Stimulated activated CD4-positive, alpha-beta T cell treated with anti-CD3 and anti-CD28 coated beads, TNF-alpha, amount 100 ng/mL, for 1 hour (primary cell): ENCODE measurements around the gene NDUFAF3.

ENCODE experiments used
- DNase-seq, 3 donors: peaks; one replicate each; pipeline ENCODE4 v3.0.0-alpha.2; 2020; ENCODE audit warnings: low read depth in 3 of 3, low spot score in 1 of 3

Gene NDUFAF3

DNA sequence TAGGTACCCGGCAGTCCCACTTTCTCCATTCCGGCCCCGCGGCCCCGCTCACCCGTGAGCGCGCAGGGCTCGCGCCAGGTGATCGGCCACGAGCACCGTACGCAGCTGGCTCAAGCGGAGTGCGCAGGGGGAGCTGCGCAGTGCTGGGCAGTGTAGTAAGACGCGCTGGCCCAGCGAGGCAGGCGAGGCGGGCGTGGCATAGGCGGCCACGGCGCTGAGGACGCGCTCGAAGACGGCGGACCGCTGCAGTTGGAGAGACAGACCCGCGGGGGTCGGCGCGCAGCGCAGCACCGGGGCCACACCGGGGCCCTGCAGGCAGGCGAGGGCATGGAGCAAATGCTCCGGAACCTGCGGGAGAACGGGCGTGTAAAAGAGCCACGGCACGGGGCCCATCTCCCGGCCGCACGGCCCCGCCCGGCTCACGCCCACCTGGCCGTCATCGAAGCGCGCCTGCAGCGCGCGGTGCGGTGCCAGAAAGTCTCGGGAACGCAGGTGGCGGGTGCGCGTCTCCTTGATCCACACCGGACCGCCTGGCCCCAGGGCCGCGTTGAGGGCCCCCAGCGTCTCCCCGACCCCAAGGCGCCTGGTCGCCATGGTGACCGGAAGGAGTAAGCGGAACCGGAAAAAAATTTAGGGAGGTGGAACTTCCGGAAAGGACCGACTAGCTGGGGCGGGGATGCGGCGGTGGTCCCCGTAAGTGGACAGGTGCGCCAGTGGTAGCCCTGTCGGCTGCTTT, 3.8 kb upstream of the NDUFAF3 start, which contains the start of gene DALRD3:
TSS of gene DALRD3 (minus strand) at position 610 of the 736 bp plus-strand sequence. CDS start at position 594, 16 bp downstream.
- DNase-seq = peak in 1 of 3 donors; percentile 43

DNA sequence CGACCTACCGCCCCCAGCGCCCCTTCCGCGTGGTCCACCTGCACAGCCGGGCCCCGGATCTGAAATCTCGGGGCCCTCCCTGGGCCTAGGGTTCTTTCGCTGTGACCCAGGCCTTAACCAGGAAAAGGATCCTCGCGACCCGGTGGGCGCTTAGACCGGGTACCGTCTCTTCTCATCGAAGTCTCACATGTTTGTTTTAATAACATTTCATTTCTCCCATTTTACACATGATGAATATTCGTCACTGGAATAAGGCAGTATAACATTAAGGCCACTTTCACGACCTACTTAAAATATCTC, 3.3 kb upstream of the NDUFAF3 start:
- no peak for DNase-seq

DNA sequence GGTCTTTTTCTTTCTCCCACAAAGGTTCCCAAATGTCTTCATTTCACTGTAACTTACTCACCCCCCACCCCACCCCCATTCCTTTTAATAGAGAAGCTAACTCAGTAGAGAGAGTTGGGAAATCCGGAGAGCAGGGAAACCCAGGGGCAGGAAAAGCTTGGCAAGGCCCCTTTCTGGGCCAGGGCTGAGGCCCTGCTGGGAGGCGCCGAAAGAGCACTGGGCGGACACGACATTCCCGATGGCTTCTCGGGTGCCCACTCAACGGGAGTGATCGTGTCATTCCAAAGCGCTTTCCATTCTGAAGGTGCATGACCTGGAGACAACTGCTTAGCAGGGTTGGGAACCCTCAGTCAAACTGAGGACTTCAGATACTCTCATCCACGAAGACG, 2.0 kb upstream of the NDUFAF3 start:
- no peak for DNase-seq

DNA sequence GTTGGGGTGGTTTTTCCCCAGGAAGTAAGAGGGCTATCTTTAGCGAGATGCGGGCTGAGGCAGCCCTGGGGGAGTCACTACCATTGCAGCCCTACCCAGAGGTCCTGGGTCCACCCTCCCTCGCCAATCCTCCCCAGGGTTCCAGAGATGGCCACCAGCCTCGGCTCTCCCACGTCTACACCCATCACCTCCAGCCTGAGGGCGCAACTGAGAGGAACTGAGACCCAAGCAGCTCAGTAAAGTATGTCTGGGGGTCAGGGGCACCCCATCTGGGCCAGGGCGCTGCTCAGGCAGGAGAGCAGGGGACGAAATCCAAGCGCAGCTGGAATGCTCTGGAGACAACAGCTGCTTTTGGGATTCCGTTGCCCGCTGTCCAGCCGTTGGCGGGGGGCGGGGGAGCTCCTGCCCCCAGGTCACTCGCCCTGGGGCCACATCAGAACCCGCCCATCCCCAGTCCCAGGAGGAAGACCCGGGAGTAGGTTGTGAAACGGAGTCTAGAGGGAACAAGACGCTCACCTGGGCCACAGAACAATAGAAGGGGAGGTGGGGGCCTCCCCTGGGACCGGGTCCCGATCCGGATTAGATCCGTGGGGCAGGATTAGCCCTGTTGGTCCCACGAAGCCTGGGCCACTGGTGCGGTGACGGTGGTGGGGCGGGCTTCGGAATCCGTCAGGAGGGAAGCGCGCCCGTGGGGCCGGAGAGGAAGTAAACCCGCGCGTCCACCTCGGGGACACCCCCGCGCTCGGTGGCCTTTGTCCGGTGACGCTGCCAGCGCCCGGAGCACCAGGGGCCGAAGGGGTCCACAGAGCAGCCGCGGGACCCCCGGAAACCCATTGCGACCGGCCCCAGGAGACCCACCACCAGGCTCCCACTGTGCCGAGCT, 1.4 kb upstream of the NDUFAF3 start:
- DNase-seq = no peak

DNA sequence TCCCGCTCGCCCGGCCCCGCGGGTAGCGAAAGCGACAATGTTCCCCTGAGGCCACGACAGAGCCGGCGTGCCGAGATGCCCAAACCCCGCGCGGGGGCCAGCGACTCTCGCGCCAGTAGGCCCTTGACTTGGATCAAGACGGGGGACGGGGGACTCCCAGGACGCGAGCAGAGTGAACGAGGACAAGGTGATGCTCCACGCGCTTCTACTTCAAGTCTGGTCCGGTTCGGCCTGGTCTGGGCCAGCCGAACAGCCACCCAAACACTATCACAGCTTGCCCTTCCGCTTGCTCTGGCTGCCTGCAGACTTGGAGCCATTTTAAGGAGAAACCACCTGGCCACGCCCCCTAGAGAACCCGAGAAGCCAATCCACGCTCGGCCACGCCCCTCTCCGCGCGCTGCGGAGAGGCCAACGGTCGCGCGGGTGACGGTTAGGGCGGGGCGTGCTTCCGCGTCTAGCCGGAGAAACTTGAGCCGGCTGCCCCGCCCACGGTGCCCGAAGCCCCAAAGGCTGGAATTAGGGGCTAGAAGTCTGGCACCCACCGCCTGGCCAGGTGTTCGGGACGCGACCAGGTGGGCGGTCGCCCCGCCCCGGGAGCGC, 608 bp upstream of the NDUFAF3 start:
- peak; percentile 94 to 96 (median 95) for DNase-seq

DNA sequence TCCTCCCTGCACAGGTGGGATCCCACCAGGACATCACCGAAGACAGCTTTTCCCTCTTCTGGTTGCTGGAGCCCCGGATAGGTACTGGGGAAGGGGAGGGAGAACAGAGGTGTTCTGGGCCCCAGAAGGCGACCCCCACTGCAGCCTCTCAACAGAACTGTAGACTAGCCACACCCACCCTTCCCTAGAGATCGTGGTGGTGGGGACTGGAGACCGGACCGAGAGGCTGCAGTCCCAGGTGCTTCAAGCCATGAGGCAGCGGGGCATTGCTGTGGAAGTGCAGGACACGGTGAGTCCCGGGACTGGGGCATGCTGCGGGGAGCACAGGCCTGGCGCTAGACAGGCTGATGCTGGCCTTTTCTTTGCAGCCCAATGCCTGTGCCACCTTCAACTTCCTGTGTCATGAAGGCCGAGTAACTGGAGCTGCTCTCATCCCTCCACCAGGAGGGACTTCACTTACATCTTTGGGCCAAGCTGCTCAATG, 809 bp downstream of the NDUFAF3 start:
- DNase-seq = no peak

DNA sequence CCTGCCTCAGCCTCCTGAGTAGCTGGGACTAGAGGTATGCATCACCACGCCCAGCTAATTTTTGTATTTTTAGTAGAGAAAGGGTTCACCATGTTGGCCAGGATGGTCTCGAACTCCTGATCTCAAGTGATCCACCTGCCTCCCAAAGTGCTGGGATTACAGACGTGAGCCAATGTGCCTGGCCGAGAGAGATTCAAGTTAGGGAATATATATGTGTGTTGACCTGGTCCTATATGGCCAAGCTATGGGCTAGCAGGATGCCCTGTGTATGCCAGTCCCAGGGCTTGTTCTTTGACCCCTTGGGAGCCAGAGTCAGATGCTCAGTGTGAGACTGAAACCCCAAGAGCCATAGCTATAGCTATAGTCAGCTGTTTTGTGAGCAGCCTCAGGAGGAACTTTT, 1.9 kb downstream of the NDUFAF3 start:
- DNase-seq = no peak

DNA sequence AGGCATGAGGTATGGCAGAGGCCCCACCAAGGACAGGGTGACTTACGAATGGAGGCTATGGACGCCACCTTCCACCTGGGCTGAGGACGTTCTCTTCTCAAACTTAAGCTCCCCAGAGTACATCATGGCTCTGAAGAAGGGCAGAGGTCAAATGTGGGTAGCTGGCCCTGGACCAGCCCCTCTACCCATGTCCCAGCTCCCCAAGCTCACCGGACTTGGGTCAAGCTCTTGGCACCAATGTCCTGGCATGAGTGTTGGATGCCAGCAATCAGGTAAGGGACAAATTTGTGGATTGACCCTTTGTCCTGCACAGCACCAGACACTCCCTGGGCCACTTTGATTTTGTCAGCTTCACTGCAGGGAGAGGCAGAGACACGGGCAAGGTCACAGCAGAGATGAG, 2.5 kb downstream of the NDUFAF3 start:
- DNase-seq = no peak

DNA sequence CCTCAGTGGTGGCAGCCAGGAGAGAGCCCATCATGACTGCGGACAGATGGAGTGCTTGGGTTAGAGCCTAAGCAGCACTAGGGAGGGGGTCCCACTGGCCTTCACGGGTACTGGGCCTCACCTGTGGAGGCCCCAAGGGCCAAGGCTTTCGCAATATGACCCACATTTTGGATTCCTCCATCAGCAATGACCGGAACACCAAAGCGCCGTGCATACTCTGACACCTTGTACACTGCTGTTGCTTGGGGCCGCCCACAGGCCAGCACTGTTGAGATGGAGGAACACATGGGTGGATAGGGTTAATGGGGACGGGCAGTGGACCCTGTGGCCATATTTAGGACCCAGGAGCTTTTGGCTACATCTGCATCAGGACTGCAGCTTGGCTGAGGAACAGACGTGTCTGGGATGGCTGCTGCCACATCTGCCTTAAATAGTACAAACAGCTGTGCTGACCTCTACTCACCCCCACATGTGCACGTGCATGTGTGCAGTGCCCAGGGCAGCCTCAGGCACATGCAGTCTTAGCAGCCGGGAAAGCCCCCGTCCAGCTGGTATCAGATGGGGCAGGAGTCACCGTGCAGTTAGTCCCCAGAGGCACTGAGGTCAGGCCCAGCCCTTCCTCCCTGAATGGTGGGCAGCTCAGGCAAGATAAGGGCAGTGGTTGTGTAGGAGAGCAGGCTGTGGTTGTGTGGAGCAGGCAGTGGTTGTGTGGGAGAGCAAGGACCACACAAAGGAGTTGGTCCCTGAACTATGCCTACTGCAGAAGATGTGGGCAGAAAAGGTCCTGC, 3.3 kb downstream of the NDUFAF3 start:
- no peak for DNase-seq

DNA sequence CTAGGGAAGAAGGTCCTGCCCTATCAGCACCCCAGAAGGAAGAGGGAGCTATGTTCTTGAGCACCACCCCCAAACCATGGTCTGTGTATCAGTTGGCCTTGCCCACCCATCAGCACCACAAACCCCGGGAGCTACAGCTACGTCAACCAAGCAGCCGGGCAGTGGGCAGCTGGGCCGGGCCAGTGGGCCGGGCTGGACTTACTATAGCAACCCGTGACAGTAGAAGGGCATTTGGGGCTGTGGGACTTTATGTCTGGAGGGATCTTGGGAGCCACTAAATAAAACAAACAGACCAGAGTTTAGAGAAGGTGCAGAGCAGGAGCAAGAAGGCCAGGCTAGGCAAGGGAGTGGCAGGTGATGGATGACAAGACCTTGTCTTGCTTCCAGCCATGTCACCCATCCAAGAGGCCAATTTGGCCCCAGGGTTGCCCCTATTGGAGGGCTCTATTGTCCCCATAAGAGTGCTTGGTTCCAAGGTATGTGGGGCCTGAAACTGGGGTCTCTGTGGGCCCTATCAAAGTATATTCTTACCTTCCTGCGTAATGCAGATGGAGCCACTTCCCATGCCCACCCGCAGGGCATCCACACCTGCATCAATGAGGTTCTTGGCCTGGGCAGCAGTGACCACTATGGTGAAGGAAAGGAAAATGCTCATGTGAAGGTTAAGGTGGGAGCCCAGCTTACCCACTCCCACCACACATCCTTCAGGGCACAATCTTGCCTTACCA, 4.0 kb downstream of the NDUFAF3 start:
- no peak for DNase-seq

DNA sequence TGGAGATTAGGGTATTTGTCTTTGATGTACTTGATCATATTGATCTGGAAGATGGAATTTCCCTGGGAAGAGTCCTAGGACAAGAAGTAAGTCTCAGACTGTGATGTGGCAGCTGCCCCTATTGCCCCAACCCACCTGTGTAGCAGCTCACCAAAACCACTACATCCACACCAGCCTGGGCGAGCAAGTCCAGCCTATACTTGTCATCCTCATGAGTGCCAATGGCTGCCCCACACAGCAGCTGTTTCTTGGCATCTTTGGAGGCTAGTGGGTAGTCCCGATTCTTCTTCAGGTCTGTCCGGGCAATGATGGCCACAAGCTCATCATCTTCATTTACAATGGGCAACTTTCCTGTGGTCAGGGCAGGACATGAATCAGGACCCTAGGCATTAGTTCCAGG, 4.6 kb downstream of the NDUFAF3 start:
- no peak for DNase-seq

DNA sequence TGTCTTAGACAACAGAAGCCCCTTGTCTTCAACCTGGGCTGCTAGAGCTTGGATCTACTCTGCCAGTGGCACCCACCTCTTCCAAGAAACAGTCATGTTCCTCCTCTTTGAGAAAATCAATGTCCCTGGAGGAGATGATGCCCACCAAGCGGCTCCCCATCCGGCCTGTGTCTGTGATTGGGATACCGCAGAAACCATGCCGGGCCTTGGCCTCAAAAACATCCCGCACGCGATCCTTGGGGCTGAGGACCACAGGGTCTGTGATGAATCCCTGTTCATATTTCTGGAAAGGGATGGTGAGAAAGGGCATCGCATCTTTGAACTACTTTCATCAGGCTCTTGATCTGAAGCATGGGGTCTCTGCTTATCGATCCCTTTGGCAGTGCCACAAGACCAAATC, 5.7 kb downstream of the NDUFAF3 start:
- no peak for DNase-seq

DNA sequence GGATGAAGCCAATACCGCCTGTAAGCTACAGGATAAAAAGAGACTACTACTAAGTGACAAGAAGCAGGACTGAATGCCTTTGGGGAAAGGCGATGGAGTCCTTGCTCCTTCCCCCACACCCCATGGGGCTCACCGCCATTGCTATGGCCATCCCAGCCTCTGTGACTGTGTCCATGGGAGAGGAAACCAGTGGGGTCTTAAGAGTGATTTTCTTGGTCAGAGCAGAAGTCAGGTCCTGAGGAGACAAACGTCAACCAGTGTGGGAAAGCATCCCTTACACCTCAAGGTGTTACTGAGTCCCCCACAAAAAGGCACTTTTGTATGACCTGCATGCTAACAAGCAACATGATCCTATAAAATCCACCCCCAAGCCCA, 6.4 kb downstream of the NDUFAF3 start:
- DNase-seq = no peak

DNA sequence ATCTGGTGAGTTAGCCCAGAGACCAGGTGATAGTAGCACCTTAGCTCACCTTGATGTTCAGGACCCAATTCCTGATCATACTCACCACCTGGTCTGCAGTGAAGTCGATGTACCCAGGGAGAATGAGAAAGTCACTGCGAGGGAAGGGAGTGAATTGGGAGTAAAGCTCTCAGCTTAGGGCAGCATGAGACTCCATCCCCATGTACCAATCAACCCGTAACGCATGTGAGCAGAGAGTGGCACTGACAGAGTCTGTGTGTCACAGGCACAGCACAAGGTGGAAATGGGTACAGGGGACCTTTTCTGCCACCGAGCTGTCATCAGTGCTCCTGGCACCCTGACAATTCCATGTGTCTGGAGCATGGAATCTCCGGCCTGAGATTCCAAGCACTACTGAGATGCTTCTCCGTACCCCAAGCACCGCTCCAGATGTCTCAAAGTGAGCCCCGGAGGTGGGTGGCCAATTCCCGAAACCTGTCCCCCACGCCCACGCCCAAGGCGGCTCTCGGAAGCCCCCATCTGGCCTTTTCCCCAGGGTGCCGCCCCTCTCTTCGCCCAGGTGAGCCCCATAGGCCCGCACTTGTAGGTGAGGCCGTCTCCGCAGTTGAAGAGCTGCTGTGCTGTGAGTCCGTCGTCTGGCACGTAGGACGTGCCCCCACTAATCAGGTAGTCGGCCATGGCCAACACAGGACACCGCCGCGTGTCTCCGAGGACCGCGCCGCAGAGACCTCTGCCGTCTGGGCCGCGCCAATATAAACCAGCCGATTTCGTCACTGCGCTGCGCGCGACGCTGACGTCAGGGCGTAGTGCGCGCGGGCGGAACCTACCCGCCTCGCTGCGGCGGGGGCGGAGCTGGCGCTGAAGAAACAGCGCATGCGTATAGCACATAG, 7.0 kb downstream of the NDUFAF3 start, which contains the start of gene IMPDH2:
TSS of gene IMPDH2 (minus strand) at position 726 of the 890 bp plus-strand sequence. CDS start at position 678, 48 bp downstream.
- peak; percentile 80 to 89 (median 89) for DNase-seq

DNA sequence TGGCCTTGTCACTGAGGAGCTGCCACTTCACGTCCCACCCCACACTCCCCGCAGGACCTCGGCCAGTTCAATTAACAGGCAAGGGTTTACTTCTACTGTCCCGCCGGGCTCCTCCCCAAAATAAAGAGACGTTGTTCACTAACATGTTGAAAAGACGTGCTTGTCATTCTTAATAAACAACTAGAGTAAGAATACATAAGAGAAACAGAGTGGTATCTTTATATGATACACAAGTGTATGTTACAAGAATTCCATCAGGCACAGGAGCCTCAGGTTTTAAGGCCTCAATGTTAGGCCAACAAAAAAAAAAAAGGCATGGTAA, 7.6 kb downstream of the NDUFAF3 start:
- no peak for DNase-seq

DNA sequence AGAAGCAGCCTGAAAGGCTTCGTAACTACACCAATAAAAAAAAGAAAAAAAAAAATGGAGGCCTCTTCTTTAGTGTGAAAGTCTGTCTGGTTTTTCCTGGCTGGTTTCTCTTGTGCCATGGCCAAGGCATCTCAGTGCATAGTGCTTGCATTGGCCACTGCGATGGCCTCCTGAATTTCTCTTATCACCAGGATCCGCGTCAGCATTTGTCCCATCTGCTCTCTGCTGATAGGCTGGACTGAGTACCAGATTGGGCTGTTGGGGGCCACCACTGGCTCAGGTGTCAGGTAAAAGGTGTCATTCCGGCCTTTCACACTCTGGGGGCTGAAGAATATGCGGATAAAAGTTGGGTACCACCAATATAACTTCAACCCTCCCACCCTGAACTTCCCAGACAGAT, 8.4 kb downstream of the NDUFAF3 start:
- DNase-seq = no peak

DNA sequence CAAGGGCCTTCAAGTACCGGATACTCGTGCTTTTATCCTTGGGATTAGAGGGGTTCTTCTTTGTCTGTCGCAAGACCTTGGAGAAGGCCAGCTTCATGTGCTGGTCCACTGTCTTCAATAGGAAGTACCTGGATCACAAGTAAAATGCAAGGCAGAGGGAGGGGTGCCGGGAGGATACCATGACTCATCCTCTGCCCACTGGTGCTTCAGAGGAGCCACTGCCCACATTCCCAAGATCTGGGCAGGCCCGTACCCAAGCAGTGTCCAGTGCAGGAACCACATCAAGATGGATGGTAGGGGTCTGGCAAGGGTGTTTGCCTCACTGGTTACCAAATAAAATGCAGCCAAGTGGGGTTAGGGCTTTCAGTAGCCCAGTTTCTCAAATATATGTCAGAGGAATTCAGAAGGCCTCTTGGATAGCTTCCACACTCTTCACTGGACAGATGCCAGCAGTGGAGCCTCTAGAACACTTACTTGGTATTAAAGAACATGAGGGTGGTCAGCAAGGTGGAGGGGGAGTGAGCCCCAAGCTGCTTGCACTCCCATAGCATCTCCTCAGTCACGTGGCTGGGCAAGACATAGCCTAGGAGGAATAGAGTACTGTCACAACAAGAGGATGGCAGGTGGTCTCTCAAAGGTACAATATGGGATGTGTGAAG, 10.9 kb downstream of the NDUFAF3 start:
- DNase-seq = no peak

DNA sequence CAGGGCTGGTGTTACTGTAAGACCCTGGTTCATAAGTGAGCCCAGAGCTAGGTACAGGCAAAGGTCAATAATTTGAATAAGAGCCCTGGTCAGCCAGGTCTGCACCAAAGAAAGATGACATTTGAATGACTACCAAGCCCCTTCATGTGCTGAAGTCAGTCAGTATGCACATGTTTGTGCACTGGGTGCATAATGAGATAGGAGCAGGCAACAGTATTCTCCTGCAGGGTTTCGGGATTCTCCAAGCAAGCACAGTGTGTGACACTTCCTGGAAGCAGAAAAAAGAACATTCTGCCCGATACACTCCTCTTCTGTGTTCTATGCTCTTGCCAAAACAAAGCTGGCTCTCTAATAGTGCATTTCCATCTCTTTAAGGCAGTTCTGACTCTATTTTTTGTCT, 12.7 kb downstream of the NDUFAF3 start:
- DNase-seq = no peak

DNA sequence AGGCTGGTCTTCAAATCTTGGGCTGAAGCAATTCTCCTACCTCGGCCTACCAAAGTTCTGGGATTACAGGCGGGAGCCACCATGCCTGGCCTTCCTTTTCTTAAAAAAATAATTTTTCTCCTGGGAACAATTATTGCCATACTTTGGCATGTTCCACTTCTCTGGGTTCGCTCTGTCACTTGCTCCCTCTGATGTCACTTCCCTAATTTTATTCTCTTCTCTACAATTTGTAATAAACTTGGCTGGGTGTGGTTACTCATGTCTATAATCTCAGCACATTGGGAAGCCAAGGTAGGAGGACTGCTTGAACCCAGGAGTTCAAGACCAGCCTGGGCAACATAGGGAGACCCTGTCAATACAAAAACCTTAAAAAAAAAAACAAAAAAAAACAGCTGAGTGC, 13.4 kb downstream of the NDUFAF3 start:
- no peak for DNase-seq
